HEK293T (cell line): ENCODE measurements around the gene PEAK3.

Experiments
- CTCF ChIA-PET: fragments of 350-600 bp; formaldehyde crosslinking; extraction: SDS; loops from one replicate; lab custom pipeline; 2021; ENCODE audit warnings: antibody characterized with exemption, inconsistent platforms; lab: Yijun Ruan, JAX
- POLR2A ChIA-PET: fragments of 350-600 bp; formaldehyde crosslinking; extraction: SDS; loops from one replicate; lab custom pipeline; 2020; ENCODE audit warnings: antibody characterized with exemption, inconsistent platforms; lab: Yijun Ruan, JAX
- DNase-seq: peaks from one replicate; pipeline ENCODE4 v3.0.0; 2012; ENCODE audit warnings: mixed read lengths; ENCODE audit errors: extremely low spot score
- ARNT ChIP-seq: fragments of 450-650 bp; IDR thresholded peaks from 2 replicates; pipeline ENCODE4 v1.6.1; 2017; ENCODE audit warnings: mild to moderate bottlenecking
- BHLHE40 ChIP-seq: fragments of 450-650 bp; IDR thresholded peaks from 2 replicates; pipeline ENCODE4 v1.6.1; 2016; ENCODE audit warnings: mild to moderate bottlenecking, moderate library complexity, borderline replicate concordance
- CTBP1 ChIP-seq: fragments of 450-650 bp; IDR thresholded peaks from 2 replicates; pipeline ENCODE4 v1.6.1; 2016; ENCODE audit warnings: borderline replicate concordance
- ELF4 ChIP-seq: fragments of 450-650 bp; IDR thresholded peaks from 2 replicates; pipeline ENCODE4 v1.6.1; 2017; ENCODE audit warnings: antibody characterized with exemption
- FOXA1 ChIP-seq: fragments of 450-650 bp; IDR thresholded peaks from 2 replicates; pipeline ENCODE4 v1.6.1; 2016; ENCODE audit warnings: mild to moderate bottlenecking
- FOXK2 ChIP-seq: fragments of 450-650 bp; IDR thresholded peaks from 2 replicates; pipeline ENCODE4 v1.6.1; 2016; ENCODE audit warnings: mild to moderate bottlenecking
- FOXM1 ChIP-seq: fragments of 450-650 bp; IDR thresholded peaks from 2 replicates; pipeline ENCODE4 v1.6.1; 2017; ENCODE audit warnings: mild to moderate bottlenecking, borderline replicate concordance
- HDGF ChIP-seq: fragments of 450-650 bp; IDR thresholded peaks from 2 replicates; pipeline ENCODE4 v1.6.1; 2017; ENCODE audit warnings: antibody characterized with exemption, borderline replicate concordance
- L3MBTL2 ChIP-seq: fragments of 450-650 bp; conservative IDR thresholded peaks from 2 replicates; pipeline ENCODE4 v1.6.1; 2016; ENCODE audit warnings: mild to moderate bottlenecking
- LEF1 ChIP-seq: fragments of 450-650 bp; IDR thresholded peaks from 2 replicates; pipeline ENCODE4 v1.6.1; 2017; ENCODE audit warnings: mild to moderate bottlenecking, borderline replicate concordance
- NFRKB ChIP-seq: fragments of 450-650 bp; IDR thresholded peaks from 2 replicates; pipeline ENCODE4 v1.6.1; 2016; ENCODE audit warnings: mild to moderate bottlenecking, moderate library complexity
- PKNOX1 ChIP-seq: fragments of 450-650 bp; IDR thresholded peaks from 2 replicates; pipeline ENCODE4 v1.6.1; 2016
- SP1 ChIP-seq: fragments of 450-650 bp; IDR thresholded peaks from 2 replicates; pipeline ENCODE4 v1.6.1; 2017
- SUZ12 ChIP-seq: fragments of 450-650 bp; IDR thresholded peaks from 2 replicates; pipeline ENCODE4 v1.6.1; 2016; ENCODE audit warnings: mild to moderate bottlenecking
- TARDBP ChIP-seq: fragments of 450-650 bp; IDR thresholded peaks from 2 replicates; pipeline ENCODE4 v1.6.1; 2016
- ZNF384 ChIP-seq: fragments of 450-650 bp; IDR thresholded peaks from 2 replicates; pipeline ENCODE4 v1.6.1; 2016

The PEAK3 gene

DNA sequence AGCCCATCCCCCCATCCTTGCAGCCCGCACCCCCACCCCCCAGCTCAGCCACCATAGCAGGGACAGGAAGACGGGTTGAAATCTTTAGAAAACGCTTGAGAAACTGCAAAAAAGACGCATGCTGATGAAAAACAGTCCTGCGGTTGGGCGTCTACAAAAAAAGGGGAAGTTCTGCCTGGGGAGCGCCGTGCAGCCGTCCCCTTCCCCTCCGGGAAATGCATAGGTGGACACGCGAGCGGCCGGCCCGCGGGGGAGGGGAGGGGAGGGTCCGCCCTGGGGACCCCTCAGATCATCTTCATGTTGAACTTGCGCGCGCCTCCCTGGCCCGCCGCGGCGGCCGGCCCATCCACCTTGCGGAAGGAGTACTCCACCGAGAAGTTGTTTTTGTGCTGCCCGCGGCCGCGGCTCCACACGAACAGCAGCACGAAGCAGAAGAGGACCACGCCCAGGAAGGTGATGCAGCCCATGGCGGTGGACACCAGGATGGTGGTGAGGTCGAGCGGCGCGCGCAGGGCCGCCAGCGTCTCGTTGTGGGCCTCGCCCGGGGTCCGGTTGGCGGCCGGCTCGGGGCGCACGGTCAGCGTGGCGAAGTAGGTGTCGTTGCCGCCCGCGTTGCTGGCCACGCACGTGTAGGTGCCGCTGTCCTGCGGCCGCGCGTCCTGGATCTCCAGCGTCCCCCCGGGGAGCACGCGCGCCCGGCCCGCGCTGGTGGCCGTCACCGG lies 7.9 kb upstream of the PEAK3 start:
- POLR2A ChIA-PET, result no interaction called here
- no peak for DNase-seq
- TF ChIP-seq NFRKB (no peak), CTBP1 (no peak), FOXM1 (no peak), FOXA1 (no peak), L3MBTL2 (no peak), BHLHE40 (no peak), HDGF (no peak), LEF1 (no peak), FOXK2 (no peak), ZNF384 (no peak), TARDBP (no peak), ELF4 (no peak), PKNOX1 (no peak), SP1 (no peak), ARNT (no peak), SUZ12 (no peak)
- CTCF ChIA-PET, result no interaction called here

DNA sequence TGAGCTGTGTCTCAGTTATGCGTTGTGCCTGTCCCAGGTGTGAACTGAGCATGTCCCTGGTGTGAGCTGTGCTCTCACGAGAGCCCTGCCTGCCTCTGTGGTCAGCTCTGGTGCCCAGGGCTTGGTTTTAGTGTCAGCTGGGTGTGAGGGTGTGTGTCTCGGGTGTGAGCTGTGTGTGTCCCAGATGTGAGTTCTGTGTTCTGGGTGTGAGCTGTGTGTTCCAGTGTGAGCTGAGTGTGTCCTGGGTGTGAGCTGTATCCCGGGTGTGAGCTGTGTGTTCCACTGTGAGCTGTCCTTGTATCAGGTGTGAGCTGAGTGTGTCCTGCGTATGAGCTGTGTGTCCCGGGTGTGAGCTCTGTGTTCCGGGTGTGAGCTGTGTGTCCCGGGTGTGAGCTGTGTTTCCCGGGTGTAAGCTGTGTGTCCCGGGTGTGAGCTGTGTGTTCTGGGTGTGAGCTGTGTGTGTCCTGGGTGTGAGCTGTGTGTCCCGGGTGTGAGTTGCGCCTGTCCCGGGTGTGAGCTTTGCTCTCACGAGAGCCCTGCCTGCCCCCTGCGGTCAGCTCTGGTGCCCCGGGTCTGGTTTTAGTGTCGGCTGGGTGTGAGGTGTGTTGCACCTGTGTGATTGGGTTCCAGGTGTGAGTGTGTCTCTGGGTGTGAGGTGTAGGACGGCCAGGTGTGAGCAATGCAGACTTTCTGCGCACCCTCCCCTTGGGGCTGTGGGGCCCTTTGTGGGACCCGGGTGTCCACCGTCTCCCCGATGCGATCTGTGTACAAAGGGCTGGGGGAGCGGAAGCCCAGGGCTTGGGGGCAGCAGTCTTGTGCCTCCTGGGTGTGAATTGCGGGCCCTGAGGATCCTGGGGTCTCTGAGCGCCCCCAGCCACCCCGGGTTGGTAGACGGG lies 7.1 kb upstream of the PEAK3 start:
- CTCF ChIA-PET, result interaction anchor here (0.9 kb wide), 1 partner anchor 39 kb away, joined by 4 read pairs; the partner anchor contains the start of gene LSM7
- POLR2A ChIA-PET, result interaction anchor here (0.9 to 1.5 kb wide), 2 partner anchors 14 to 18 kb away, joined by 3 to 4 read pairs; no protein-coding TSS in a partner anchor
- no peak for DNase-seq
- no peak for TF ChIP-seq L3MBTL2
- no peak for TF ChIP-seq LEF1
- no peak for TF ChIP-seq CTBP1
- no peak for TF ChIP-seq ELF4
- no peak for TF ChIP-seq ARNT

DNA sequence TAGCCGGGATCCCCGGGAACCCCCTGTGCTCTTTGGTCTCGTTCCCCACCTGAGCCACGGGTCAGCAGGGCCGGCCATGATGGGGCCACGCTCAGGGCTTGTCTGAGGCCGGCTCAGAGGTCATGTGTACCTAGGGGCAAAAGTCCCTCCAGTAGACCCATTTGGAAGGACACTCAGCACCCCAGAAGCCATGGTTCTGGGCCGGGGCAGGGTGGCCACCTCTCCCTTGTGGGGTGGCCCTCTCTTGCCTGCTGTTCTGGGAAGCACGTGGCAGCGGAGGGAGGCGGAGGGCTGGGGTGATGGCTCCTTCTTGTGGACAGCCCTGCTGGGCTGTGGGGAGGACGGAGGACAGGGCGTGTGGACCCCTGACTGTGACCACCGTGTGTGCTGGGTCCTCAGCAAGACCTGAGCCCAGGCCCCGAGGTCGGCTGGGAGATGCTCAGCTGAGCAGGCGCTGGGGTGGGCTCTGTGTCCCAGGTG lies 6.4 kb upstream of the PEAK3 start:
- ChIA-PET CTCF (interaction anchor here (0.9 kb wide), 1 partner anchor 39 kb away, joined by 4 read pairs; the partner anchor contains the start of gene LSM7), POLR2A (interaction anchor here (0.9 to 1.5 kb wide), 2 partner anchors 14 to 18 kb away, joined by 3 to 4 read pairs; no protein-coding TSS in a partner anchor)
- no peak for DNase-seq
- no peak for TF ChIP-seq LEF1
- TF ChIP-seq L3MBTL2, result no peak
- no peak for TF ChIP-seq FOXM1
- TF ChIP-seq SP1, result no peak
- TF ChIP-seq ELF4, result no peak
- TF ChIP-seq PKNOX1, result no peak

DNA sequence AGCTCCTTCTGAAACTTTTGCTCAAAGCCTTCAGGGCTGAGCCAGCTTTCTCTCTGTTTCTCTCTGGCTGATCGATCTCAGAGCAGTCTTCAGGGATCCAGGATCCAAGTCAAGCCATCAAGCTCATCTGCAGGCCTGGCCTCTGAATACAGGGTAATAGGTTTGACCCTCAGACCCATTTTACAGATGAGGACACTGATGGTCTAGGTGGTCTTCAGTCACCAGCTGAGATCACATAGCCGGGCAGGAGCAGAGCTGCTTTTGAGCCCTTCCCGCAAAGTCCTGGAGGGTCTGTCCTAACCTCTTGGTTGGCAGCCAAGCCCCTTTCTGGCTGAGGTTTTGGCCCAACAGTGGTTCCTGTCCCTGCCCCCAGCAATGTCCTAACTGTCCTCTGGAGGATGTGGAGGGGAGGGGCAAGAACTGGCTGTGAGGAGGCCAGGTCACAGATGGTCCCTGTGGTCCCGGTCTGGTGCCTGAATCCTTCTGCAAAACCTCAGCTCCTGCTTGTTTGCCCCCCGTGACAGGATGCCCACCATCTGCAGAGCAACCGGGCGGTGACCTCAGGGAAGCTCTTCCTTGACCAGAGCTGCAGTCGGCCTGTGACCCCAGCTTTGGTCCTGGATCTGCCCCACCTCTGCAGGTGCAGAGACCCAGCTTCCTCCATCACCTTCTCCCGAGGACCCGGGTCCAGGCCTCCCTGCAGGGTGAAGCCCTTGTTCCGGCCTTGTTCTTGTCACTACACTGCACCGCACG lies 5.8 kb upstream of the PEAK3 start:
- TF ChIP-seq PKNOX1 (no peak), ARNT (no peak), CTBP1 (no peak), FOXM1 (no peak), TARDBP (no peak), ELF4 (no peak), SP1 (no peak), LEF1 (no peak), L3MBTL2 (no peak), ZNF384 (no peak), BHLHE40 (no peak)
- POLR2A ChIA-PET, result interaction anchor here (0.9 to 1.5 kb wide), 2 partner anchors 13 to 17 kb away, joined by 3 to 4 read pairs; no protein-coding TSS in a partner anchor
- DNase-seq, result no peak
- CTCF ChIA-PET, result no interaction called here

GRCh38 chr19:2286402-2287140 lies 4.6 kb upstream of the PEAK3 start:
- TF ChIP-seq L3MBTL2, result no peak
- TF ChIP-seq NFRKB, result no peak
- TF ChIP-seq ZNF384, result no peak
- TF ChIP-seq BHLHE40, result no peak
- no peak for TF ChIP-seq FOXK2
- TF ChIP-seq TARDBP, result no peak
- no peak for TF ChIP-seq FOXM1
- no peak for TF ChIP-seq SP1
- TF ChIP-seq FOXA1, result no peak
- TF ChIP-seq SUZ12, result no peak
- ChIA-PET CTCF (no interaction called here), POLR2A (no interaction called here)
- DNase-seq, result no peak
